ENCODE data around the gene TIMM22. TPM values are rescaled to one million over a fixed set of nuclear protein-coding genes. Genes with fewer than 3 reads are reported as not detected.

Gene TIMM22
- total RNA-seq, 3 donors from 2014 or later (not counting 1 experiment from before 2014, with no cell fraction given), result 7.8 to 11.3 (median 8.9) TPM

DNA sequence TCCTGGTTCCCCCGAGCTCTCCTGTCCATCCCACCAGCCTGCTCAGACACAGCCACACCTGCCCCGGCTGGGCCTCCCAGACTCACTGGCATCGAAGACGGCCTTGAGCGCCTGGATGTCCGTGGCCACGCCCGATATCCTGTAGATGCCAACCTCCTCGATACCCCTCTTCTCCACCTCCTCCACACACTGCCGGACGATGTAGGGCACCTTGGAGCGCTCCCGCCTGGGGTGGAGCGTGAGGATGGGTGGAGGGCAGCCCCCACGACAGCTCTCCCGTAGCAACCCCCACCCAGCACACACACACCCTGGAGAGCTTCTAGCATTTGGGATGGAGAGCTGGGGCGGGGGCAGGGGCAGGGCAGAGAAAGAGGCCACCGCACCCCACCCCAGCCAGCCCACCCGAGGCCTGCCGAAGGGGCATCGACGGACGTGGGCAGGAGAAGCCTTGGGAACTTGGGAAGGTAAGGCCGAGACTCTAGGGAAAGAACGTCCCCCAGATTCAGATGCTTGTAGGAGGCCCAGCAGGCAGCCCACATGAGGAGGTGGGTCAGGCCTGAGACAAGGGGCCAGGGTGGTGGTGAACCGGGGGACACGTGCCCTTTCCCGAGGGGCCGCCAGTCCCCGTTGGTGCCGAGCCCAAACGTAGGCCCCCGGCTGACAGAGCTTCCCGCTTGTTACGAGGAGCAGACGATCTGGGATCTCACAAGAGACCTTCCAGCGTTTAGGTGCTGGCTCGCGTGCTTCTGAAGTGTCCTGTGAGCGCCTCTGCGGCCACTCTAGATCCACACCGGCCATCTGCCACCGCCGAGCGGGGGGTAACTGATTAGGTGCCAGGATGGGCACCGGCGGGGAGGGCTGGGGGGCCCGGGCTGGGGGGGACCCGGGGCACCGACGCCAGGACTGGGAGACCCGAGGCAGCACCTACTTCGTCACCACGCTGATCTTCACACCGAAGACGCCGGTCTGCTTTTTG lies 15.1 kb downstream of the TIMM22 start:
- H3K4me3 Mint-ChIP-seq, result no peak overlapping the region
- H3K27me3 Mint-ChIP-seq (ENCODE audit: low read depth in 2 of 2), result no peaks in the 10 kb centered on the region
- no peaks in the 10 kb centered on the region for H3K36me3 Mint-ChIP-seq
- TF ChIP-seq, protein P1, sequence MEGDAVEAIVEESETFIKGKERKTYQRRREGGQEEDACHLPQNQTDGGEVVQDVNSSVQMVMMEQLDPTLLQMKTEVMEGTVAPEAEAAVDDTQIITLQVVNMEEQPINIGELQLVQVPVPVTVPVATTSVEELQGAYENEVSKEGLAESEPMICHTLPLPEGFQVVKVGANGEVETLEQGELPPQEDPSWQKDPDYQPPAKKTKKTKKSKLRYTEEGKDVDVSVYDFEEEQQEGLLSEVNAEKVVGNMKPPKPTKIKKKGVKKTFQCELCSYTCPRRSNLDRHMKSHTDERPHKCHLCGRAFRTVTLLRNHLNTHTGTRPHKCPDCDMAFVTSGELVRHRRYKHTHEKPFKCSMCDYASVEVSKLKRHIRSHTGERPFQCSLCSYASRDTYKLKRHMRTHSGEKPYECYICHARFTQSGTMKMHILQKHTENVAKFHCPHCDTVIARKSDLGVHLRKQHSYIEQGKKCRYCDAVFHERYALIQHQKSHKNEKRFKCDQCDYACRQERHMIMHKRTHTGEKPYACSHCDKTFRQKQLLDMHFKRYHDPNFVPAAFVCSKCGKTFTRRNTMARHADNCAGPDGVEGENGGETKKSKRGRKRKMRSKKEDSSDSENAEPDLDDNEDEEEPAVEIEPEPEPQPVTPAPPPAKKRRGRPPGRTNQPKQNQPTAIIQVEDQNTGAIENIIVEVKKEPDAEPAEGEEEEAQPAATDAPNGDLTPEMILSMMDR (IDR thresholded peaks at IDR 0.05), result no peak
- Histone ChIP-seq H3K9me3 (ENCODE audit: control insufficient read depth, insufficient read depth, low read length) (no peaks in the 10 kb centered on the region), H3K4me3 (ENCODE audit: low read length) (no peak overlapping the region), H3K27me3 (ENCODE audit: control insufficient read depth, insufficient read depth, low read length) (no peaks in the 10 kb centered on the region), H3K27ac (ENCODE audit: low read length) (no peak overlapping the region), H3K36me3 (ENCODE audit: control insufficient read depth, insufficient read depth, low read length) (peaks cover 53% of the 10 kb centered on the region), H3K4me1 (ENCODE audit: control insufficient read depth, insufficient read depth, low read length) (no peaks in the 10 kb centered on the region)
- WGBS (ENCODE audit: insufficient coverage), result 96% methylated on average over 49 of the region's 57 CpGs
- H3K27ac Mint-ChIP-seq, result peak overlapping the region in 1 of 2 donors; percentile 38
- DNase-seq (no peak), ATAC-seq (no peak)
- no peaks in the 10 kb centered on the region for H3K4me1 Mint-ChIP-seq
- intact Hi-C loops (cut with micrococcal nuclease), result no loop called here
- no peaks in the 10 kb centered on the region for H3K9me3 Mint-ChIP-seq

DNA sequence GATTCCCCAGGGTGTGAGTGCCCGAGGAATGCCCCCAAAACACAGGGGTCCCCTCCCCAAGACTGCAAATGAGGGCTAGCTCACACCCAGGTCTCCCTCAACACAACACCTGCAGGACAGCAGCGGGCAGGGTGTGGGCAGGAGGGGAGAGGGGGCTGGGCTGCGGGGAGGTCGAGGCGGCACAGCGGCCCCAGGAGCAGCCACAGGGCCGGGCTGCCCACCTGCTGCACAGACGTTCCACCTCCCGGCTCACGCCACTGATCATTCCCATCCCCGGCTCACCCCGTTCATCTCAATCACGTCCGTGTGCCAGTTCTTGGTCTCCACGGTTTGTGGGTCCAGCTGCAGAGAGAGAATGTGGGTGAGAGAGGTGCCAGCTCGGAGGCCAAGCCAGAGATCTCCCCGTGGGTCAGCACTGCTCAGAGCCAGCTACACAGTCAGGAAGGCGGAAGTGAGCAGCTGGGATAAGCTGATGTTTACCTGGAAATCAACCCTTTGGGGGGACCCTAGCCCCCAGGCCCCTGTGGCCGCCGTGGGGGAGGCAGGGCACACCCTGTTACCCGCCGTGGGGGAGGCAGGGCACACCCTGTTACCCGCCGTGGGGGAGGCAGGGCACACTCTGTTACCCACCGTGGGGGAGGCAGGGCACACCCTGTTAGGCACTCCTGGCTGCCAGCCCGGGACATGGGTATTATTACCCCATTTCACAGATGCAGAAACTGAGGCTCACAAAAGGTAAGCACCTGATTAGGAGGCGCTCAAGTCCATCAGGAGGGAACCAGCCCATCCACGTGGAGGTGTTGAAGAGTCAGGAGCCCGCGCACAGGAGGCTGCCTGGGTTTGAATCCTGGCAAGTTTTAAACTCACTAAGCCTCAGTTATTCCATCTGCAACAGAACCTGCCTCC lies 16.1 kb downstream of the TIMM22 start:
- Mint-ChIP-seq H3K9me3 (no peaks in the 10 kb centered on the region), H3K4me3 (no peak overlapping the region)
- 92% methylated on average over 29 of the region's 30 CpGs for WGBS (ENCODE audit: insufficient coverage)

DNA sequence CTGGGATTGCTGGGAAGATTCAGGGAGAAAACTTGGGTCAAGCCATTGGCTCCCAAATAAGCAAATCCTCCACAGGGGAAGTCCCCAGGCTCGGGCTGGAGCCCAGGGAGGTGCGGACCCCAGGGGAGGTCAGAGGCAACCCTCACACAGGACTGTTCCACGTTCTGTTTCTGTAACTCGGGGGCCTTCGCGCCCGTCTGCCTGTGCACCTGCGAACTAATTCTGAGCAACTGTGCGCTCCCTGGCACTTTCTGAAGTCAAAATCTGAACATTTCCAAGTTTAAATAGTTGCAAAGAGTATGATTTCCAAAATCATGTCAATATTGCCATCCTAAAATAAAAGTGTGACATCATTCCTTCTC lies 16.8 kb downstream of the TIMM22 start:
- DNase-seq (no peak), ATAC-seq (no peak)
- H3K4me1 Mint-ChIP-seq, result no peaks in the 10 kb centered on the region
- intact Hi-C loops (cut with micrococcal nuclease), result no loop called here
- TF ChIP-seq, protein P1 (IDR thresholded peaks at IDR 0.05), result no peak
- Histone ChIP-seq H3K9me3 (ENCODE audit: control insufficient read depth, insufficient read depth, low read length) (no peaks in the 10 kb centered on the region), H3K4me1 (ENCODE audit: control insufficient read depth, insufficient read depth, low read length) (no peaks in the 10 kb centered on the region), H3K27me3 (ENCODE audit: control insufficient read depth, insufficient read depth, low read length) (no peaks in the 10 kb centered on the region), H3K27ac (ENCODE audit: low read length) (no peak overlapping the region), H3K36me3 (ENCODE audit: control insufficient read depth, insufficient read depth, low read length) (peaks cover 37% of the 10 kb centered on the region), H3K4me3 (ENCODE audit: low read length) (no peak overlapping the region)
- H3K27ac Mint-ChIP-seq, result no peak overlapping the region
- H3K36me3 Mint-ChIP-seq, result no peaks in the 10 kb centered on the region
- no peaks in the 10 kb centered on the region for H3K9me3 Mint-ChIP-seq
- no peak overlapping the region for H3K4me3 Mint-ChIP-seq
- no peaks in the 10 kb centered on the region for H3K27me3 Mint-ChIP-seq (ENCODE audit: low read depth in 2 of 2)
- WGBS (ENCODE audit: insufficient coverage), result 92% methylated on average over 9 of the region's 9 CpGs

More for the DNA sequence above, 16.1 kb downstream of the TIMM22 start:
- DNase-seq (no peak), ATAC-seq (no peak)
- Histone ChIP-seq H3K4me3 (ENCODE audit: low read length) (no peak overlapping the region), H3K27me3 (ENCODE audit: control insufficient read depth, insufficient read depth, low read length) (no peaks in the 10 kb centered on the region), H3K4me1 (ENCODE audit: control insufficient read depth, insufficient read depth, low read length) (no peaks in the 10 kb centered on the region), H3K36me3 (ENCODE audit: control insufficient read depth, insufficient read depth, low read length) (peaks cover 43% of the 10 kb centered on the region), H3K9me3 (ENCODE audit: control insufficient read depth, insufficient read depth, low read length) (no peaks in the 10 kb centered on the region), H3K27ac (ENCODE audit: low read length) (no peak overlapping the region)
- H3K4me1 Mint-ChIP-seq, result no peaks in the 10 kb centered on the region
- no peak overlapping the region for H3K27ac Mint-ChIP-seq
- H3K27me3 Mint-ChIP-seq (ENCODE audit: low read depth in 2 of 2), result no peaks in the 10 kb centered on the region
- no peaks in the 10 kb centered on the region for H3K36me3 Mint-ChIP-seq
- TF ChIP-seq, protein P1 (IDR thresholded peaks at IDR 0.05), result no peak
- intact Hi-C loops (cut with micrococcal nuclease), result no loop called here

All from natural killer cell (primary cell).